Measurements from ENCODE around the gene RANBP1. TPM values are rescaled to one million over a fixed set of nuclear protein-coding genes. Genes with fewer than 3 reads are reported as not detected.

The RANBP1 gene
- polyA plus RNA-seq, 1 of the 3 experiments (the other 2 are of a cell fraction): 502 TPM

- H3K4me3 ChIP-seq (ENCODE audit: low read depth in 2 of 2, low read length in 1 of 2): no peak overlapping the region
- no peaks in the 10 kb centered on the region for H3K36me3 ChIP-seq (replicated peaks in 1 of 2; ENCODE audit: control insufficient read depth in 1 of 2, insufficient read depth in 2 of 2, low read length in 1 of 2)
- POLR2A ChIA-PET: no interaction called here
- H3K4me2 ChIP-seq: 0 out of 2 replicates have a peak overlapping the region, but pooled peaks have one; percentile 24
- peaks cover 10% of the 10 kb centered on the region for H3F3A ChIP-seq (replicated peaks; ENCODE audit: insufficient read depth)
- H3K4me1 ChIP-seq (ENCODE audit: control insufficient read depth in 1 of 2, insufficient read depth in 2 of 2, low read depth in 1 of 2, low read length in 1 of 2): peaks cover 0 to 66% of the 10 kb centered on the region in 2 experiments; a peak in 1 of 4 replicates
- peak overlapping the region in 1 of 2 experiments; percentile 25; a peak in 1 of 4 replicates for H3K27ac ChIP-seq (ENCODE audit: low read depth in 2 of 2, low read length in 1 of 2)
- H3K9me2 ChIP-seq: no peaks in the 10 kb centered on the region
- TF ChIP-seq NFIC (IDR thresholded peaks at IDR 0.05; ENCODE audit: borderline replicate concordance): no peak
- TF ChIP-seq, protein P1, sequence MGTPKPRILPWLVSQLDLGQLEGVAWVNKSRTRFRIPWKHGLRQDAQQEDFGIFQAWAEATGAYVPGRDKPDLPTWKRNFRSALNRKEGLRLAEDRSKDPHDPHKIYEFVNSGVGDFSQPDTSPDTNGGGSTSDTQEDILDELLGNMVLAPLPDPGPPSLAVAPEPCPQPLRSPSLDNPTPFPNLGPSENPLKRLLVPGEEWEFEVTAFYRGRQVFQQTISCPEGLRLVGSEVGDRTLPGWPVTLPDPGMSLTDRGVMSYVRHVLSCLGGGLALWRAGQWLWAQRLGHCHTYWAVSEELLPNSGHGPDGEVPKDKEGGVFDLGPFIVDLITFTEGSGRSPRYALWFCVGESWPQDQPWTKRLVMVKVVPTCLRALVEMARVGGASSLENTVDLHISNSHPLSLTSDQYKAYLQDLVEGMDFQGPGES (IDR thresholded peaks at IDR 0.05; ENCODE audit: low read depth, low read length): no peak
- no peak overlapping the region for H3K9ac ChIP-seq
- peaks cover 66% of the 10 kb centered on the region for H3K79me2 ChIP-seq (ENCODE audit: insufficient read depth)
- H3K9me3 ChIP-seq: no peaks in the 10 kb centered on the region
- no peak for DNase-seq
- no peaks in the 10 kb centered on the region for H3K27me3 ChIP-seq (ENCODE audit: insufficient read depth)
- WGBS (ENCODE audit: low lambda C conversion rate): 97% methylated on average over 4 of the region's 12 CpGs
- H4K20me1 ChIP-seq (ENCODE audit: insufficient read depth): peaks cover 60% of the 10 kb centered on the region
- CTCF ChIA-PET: no interaction called here
- no peak overlapping the region for H2AFZ ChIP-seq (ENCODE audit: low read depth)
These were observed 18.1 kb downstream of the RANBP1 start for GRCh38 chr22:20133930-20134549.

DNA sequence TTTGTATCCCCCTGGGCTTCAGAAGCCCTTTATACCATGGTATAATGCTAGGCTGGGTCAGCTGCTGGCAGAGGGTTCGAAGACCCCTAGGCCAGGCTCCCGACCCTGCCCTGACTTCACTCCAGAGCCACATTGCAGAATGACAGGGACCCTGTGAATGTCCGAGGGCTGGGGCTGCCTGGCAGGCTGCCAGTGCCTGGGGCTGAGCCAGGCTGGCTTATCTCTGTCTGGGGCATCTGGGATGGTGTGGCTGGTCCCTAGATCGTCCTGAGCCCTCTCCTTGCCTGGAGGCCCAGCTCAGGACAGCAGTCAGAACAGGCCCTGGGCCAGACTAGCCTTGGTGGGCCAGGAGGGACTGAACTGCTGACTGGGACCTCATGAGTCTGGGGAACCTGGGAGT lies 19.4 kb downstream of the RANBP1 start:
- no peaks in the 10 kb centered on the region for H3K9me2 ChIP-seq
- H3F3A ChIP-seq (replicated peaks; ENCODE audit: insufficient read depth): peaks cover 5% of the 10 kb centered on the region
- peak; percentile 87 for DNase-seq
- H3K79me2 ChIP-seq (ENCODE audit: insufficient read depth): peaks cover 71% of the 10 kb centered on the region
- H3K4me3 ChIP-seq (ENCODE audit: low read depth in 2 of 2, low read length in 1 of 2): no peak overlapping the region
- TF ChIP-seq EZH2phosphoT487 (IDR thresholded peaks at IDR 0.05; ENCODE audit: borderline replicate concordance, low read depth) (no peak), MAX (IDR thresholded peaks at IDR 0.05; ENCODE audit: low read depth) (no peak), NRF1 (IDR thresholded peaks at IDR 0.05; ENCODE audit: low read depth, low read length) (no peak), EP300 (IDR thresholded peaks at IDR 0.05; ENCODE audit: borderline replicate concordance in 1 of 2, low read depth in 1 of 2, low read length in 1 of 2) (peak in 1 of 2 experiments; percentile 76; a peak in 2 of 4 replicates), CHD2 (IDR thresholded peaks at IDR 0.05; ENCODE audit: low read length, partially characterized antibody) (peak; percentile 67), RCOR1 (IDR thresholded peaks at IDR 0.05; ENCODE audit: low read length) (peak; percentile 41; the same call in 1 of the 2 replicates), GATA2 (CRISPR knock-in tag; IDR thresholded peaks at IDR 0.05) (peak; percentile 84), TAF1 (IDR thresholded peaks at IDR 0.05; ENCODE audit: borderline replicate concordance, low read depth, low read length) (no peak), RXRA (IDR thresholded peaks at IDR 0.05; ENCODE audit: borderline replicate concordance, low read depth) (no peak)
- CTCF ChIA-PET: interaction anchor here (1.1 kb wide), 1 partner anchor 23 kb away, joined by 3 read pairs; no protein-coding TSS in a partner anchor
- peaks cover 0 to 4% of the 10 kb centered on the region in 2 experiments for H3K36me3 ChIP-seq (replicated peaks in 1 of 2; ENCODE audit: control insufficient read depth in 1 of 2, insufficient read depth in 2 of 2, low read length in 1 of 2)
- H4K20me1 ChIP-seq (ENCODE audit: insufficient read depth): peaks cover 68% of the 10 kb centered on the region
- no peak overlapping the region for H3K9ac ChIP-seq
- no peak overlapping the region for H3K4me2 ChIP-seq
- H3K27me3 ChIP-seq (ENCODE audit: insufficient read depth): no peaks in the 10 kb centered on the region
- 100% methylated on average over 1 of the region's 4 CpGs for WGBS (ENCODE audit: low lambda C conversion rate)
- POLR2A ChIA-PET: no interaction called here
- peaks cover 0 to 65% of the 10 kb centered on the region in 2 experiments; a peak in 1 of 4 replicates for H3K4me1 ChIP-seq (ENCODE audit: control insufficient read depth in 1 of 2, insufficient read depth in 2 of 2, low read depth in 1 of 2, low read length in 1 of 2)
- peak overlapping the region in 1 of 2 experiments; percentile 69; a peak in 1 of 4 replicates for H3K27ac ChIP-seq (ENCODE audit: low read depth in 2 of 2, low read length in 1 of 2)
- no peaks in the 10 kb centered on the region for H3K9me3 ChIP-seq
- H2AFZ ChIP-seq (ENCODE audit: low read depth): no peak overlapping the region

Data from SK-N-SH (cell line).